ENCODE measurements around the gene AGFG2.

AGFG2 gene

GRCh38 chr7:100565133-100565571 is 26.1 kb downstream of the AGFG2 start:
- no peaks in the 10 kb centered on the region for H3K27me3 ChIP-seq (ENCODE audit: insufficient read depth, poor library complexity, severe bottlenecking)
- TF ChIP-seq POLR2AphosphoS5 (IDR thresholded peaks at IDR 0.05; ENCODE audit: low read depth) (no peak), CTCF (IDR thresholded peaks at IDR 0.05; ENCODE audit: insufficient read depth, low read length) (no peak), SPI1 (IDR thresholded peaks at IDR 0.05; ENCODE audit: borderline replicate concordance, low read depth) (no peak), REST (IDR thresholded peaks at IDR 0.05; ENCODE audit: insufficient replicate concordance, low read depth) (no peak), GABPA (IDR thresholded peaks at IDR 0.05; ENCODE audit: low read depth) (no peak)
- DNase-seq (ENCODE audit: low read depth in 1 of 2, low spot score in 1 of 2) = no peak
- no peak overlapping the region for H3K27ac ChIP-seq (replicated peaks)
- no peak overlapping the region for H3K4me3 ChIP-seq (replicated peaks; ENCODE audit: insufficient read depth, low read length)

GRCh38 chr7:100566018-100566531 is 27.1 kb downstream of the AGFG2 start:
- TF ChIP-seq REST (IDR thresholded peaks at IDR 0.05; ENCODE audit: insufficient replicate concordance, low read depth) (no peak), CTCF (IDR thresholded peaks at IDR 0.05; ENCODE audit: insufficient read depth, low read length) (no peak), SPI1 (IDR thresholded peaks at IDR 0.05; ENCODE audit: borderline replicate concordance, low read depth) (no peak), POLR2AphosphoS5 (IDR thresholded peaks at IDR 0.05; ENCODE audit: low read depth) (no peak), GABPA (IDR thresholded peaks at IDR 0.05; ENCODE audit: low read depth) (no peak)
- H3K27me3 ChIP-seq (ENCODE audit: insufficient read depth, poor library complexity, severe bottlenecking) = peaks cover 3% of the 10 kb centered on the region
- no peak overlapping the region for H3K27ac ChIP-seq (replicated peaks)
- no peak for DNase-seq (ENCODE audit: low read depth in 1 of 2, low spot score in 1 of 2)
- H3K4me3 ChIP-seq (replicated peaks; ENCODE audit: insufficient read depth, low read length) = no peak overlapping the region

DNA sequence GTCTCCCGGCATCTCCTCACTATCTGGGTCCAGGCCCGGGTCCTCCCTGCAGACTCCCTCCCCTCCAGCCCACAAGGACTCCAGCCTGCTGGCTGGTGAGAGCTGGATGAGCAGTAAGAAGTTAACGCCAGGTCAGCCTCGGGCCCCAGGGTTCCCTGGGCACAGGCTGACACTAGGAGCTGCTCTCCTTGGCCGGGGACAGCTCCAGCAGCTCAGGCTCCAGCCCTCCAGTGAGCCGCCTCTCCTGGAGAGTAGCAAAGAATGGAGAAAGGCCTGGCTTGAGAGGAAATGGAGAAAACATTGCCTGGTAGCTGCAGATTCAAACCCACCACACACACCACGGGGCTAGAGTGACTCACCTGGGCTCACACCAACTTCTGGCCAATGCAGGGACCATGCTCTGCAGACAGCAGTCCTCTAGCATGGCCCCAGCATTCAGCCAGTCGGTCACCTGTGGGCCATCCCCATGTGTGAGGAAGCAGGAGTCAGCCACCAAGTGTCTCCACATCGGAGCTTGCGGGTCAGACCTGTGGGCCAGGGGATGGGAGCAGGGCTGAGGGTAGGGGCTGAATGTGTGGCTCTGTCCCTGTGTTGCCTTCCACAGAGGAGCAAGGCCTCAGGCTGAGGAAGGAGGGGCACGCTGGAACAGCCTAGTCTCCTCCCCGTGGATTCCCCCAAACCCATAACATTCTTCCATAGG is 28.2 kb downstream of the AGFG2 start:
- H3K27ac ChIP-seq (replicated peaks) = no peak overlapping the region
- H3K4me3 ChIP-seq (replicated peaks; ENCODE audit: insufficient read depth, low read length) = no peak overlapping the region
- H3K27me3 ChIP-seq (ENCODE audit: insufficient read depth, poor library complexity, severe bottlenecking) = peaks cover 3% of the 10 kb centered on the region
- DNase-seq (ENCODE audit: low read depth in 1 of 2, low spot score in 1 of 2) = no peak
- TF ChIP-seq REST (IDR thresholded peaks at IDR 0.05; ENCODE audit: insufficient replicate concordance, low read depth) = no peak

Measured in HL-60 (cell line).